Esophagus squamous epithelium (tissue), 5 donors: ENCODE results near the gene OTOF. TPM values are rescaled to one million over a fixed set of nuclear protein-coding genes. Genes with fewer than 3 reads are reported as not detected.

Experiments
- DNase-seq: peaks from one replicate; lab custom pipeline; 2025; lab: John Stamatoyannopoulos, UW
- H3K27ac ChIP-seq, 4 donors: fragments of 200-600 bp; sonication (generic); one replicate each; pipeline ENCODE4 v1.5.1; 2016 to 2019; ENCODE audit warnings: mild to moderate bottlenecking in 1 of 4
- H3K27me3 ChIP-seq, 4 donors: fragments of 200-600 bp; sonication (generic); 1 replicate in 3 of 4; 2 replicates in 1 of 4; pipeline versions ENCODE4 v1.5.1 to v1.6.0; 2017 to 2021; ENCODE audit warnings: antibody characterized with exemption in 1 of 4
- H3K36me3 ChIP-seq, 3 donors: fragments of 200-600 bp; sonication (generic); one replicate each; pipeline ENCODE4 v1.5.1; 2016 to 2019
- H3K4me1 ChIP-seq, 3 donors: fragments of 200-600 bp; sonication (generic); one replicate each; pipeline ENCODE4 v1.5.1; 2017 to 2019
- H3K4me3 ChIP-seq, 4 donors: fragments of 200-600 bp; sonication (generic); 1 replicate in 3 of 4; 2 replicates in 1 of 4; pipeline ENCODE4 v1.5.1; 2016 to 2019; ENCODE audit warnings: mild to moderate bottlenecking in 2 of 4, moderate library complexity in 1 of 4
- H3K9me3 ChIP-seq, 3 donors: fragments of 200-600 bp; sonication (generic); one replicate each; pipeline ENCODE4 v1.5.1; 2016 to 2019
- POLR2A ChIP-seq, 4 donors: fragments of 450-650 bp; IDR thresholded peaks; one replicate each; pipeline ENCODE4 v1.6.1; 2017; ENCODE audit warnings: antibody characterized with exemption in 4 of 4, mild to moderate bottlenecking in 4 of 4, moderate library complexity in 3 of 4
- WGBS, 2 donors: methylation state at CpG; one replicate each; pipeline ENCODE4 v1.1.5; 2018; 5-methylcytosine and 5-hydroxymethylcytosine counted together
- intact Hi-C: fragments of 100-400 bp; cut with DNase I; formaldehyde crosslinking; loops from one replicate; pipeline ENCODE4 v1.15.0; 2022
- total RNA-seq, 4 donors: library from RNA; depleted of rRNA; stranded (reverse); fragments of >200 nt; gene quantifications; one replicate each; pipeline ENCODE4 v1.1.0, GENCODE V29; 2016
- TF ChIP-seq, protein P1 (sequence below), 6 experiments: fragments of 450-650 bp in 4 of 6; fragments of 200-600 bp in 2 of 6; sonication (generic) in 2 of 6; IDR thresholded peaks; one replicate each; pipeline ENCODE4 v1.5.1; 2016 to 2019; ENCODE audit warnings: antibody characterized with exemption in 6 of 6, mild to moderate bottlenecking in 4 of 6, moderate library complexity in 4 of 6
- donor health status: DM: yes; HTN: yes; CAD: no.

OTOF gene
- total RNA-seq, 4 donors from 2014 or later: under 0.01 to 0.56 TPM; not detected in 2

DNA sequence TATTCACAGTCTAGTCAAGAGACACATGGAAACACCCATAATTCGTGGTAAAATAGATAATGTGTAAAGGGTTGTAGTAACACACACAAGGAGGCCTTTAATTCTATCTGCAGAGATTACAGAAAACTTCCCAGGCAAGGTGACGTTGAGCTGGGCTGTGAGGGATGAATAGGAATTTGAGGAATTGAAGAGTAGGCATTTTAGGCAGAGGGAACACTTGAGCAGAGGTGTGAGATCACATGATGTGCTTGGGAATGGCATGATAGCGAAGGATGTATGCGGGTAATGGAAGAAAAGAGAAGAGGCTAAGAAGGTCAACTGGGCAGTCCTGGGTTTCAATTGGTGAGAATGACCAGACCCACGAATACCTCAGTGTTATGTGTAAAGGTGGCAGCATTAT lies 56.0 kb downstream of the OTOF start:
- 77 to 93% methylated on average over 5 of the region's 5 CpGs for WGBS, 2 donors
- intact Hi-C loops: no loop called here
- Histone ChIP-seq H3K9me3 (no peaks in the 10 kb centered on the region), H3K4me1 (no peaks in the 10 kb centered on the region), H3K36me3 (no peaks in the 10 kb centered on the region), H3K27me3 (peaks cover 0 to 3% (median 0%) of the 10 kb centered on the region in 4 donors), H3K4me3 (no peak overlapping the region), H3K27ac (no peak overlapping the region)
- TF ChIP-seq POLR2A (IDR thresholded peaks at IDR 0.05): no peak
- TF ChIP-seq, protein P1, sequence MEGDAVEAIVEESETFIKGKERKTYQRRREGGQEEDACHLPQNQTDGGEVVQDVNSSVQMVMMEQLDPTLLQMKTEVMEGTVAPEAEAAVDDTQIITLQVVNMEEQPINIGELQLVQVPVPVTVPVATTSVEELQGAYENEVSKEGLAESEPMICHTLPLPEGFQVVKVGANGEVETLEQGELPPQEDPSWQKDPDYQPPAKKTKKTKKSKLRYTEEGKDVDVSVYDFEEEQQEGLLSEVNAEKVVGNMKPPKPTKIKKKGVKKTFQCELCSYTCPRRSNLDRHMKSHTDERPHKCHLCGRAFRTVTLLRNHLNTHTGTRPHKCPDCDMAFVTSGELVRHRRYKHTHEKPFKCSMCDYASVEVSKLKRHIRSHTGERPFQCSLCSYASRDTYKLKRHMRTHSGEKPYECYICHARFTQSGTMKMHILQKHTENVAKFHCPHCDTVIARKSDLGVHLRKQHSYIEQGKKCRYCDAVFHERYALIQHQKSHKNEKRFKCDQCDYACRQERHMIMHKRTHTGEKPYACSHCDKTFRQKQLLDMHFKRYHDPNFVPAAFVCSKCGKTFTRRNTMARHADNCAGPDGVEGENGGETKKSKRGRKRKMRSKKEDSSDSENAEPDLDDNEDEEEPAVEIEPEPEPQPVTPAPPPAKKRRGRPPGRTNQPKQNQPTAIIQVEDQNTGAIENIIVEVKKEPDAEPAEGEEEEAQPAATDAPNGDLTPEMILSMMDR (IDR thresholded peaks at IDR 0.05): no peak
- no peak for DNase-seq

DNA sequence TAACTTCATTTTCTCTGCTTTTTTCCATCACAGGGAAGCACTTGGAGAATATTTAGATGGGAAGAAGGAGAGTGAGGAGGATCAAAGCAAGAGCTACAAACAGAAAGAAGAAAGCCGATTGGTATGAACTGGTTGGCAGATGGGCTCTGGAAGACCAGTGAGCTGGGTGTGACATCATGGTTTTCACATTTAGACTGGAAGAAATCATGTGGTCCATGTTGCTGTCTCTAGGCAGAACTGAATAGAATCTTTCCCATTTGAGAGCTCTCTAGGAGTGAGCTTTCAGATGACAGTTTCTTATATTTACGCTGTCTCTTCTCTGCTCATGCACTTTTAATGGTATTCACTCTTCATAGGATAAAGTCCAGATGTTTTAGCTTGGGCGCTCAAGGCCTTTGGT lies 63.6 kb downstream of the OTOF start:
- intact Hi-C loops: no loop called here
- H3K4me3 ChIP-seq: no peak overlapping the region
- no peaks in the 10 kb centered on the region for H3K4me1 ChIP-seq
- H3K36me3 ChIP-seq: no peaks in the 10 kb centered on the region
- 86 to 90% methylated on average over 3 of the region's 3 CpGs for WGBS, 2 donors
- TF ChIP-seq POLR2A (IDR thresholded peaks at IDR 0.05): no peak
- TF ChIP-seq, protein P1 (IDR thresholded peaks at IDR 0.05): no peak
- no peak overlapping the region for H3K27ac ChIP-seq
- DNase-seq: no peak
- H3K27me3 ChIP-seq: peaks cover 0 to 3% (median 0%) of the 10 kb centered on the region in 4 donors
- H3K9me3 ChIP-seq: no peaks in the 10 kb centered on the region

GRCh38 chr2:26412091-26412673 lies 65.7 kb downstream of the OTOF start:
- no peak for DNase-seq
- 30 to 40% methylated on average over 10 of the region's 10 CpGs for WGBS, 2 donors
- peaks cover 0 to 16% (median 0%) of the 10 kb centered on the region in 4 donors for H3K27me3 ChIP-seq
- no peak overlapping the region for H3K27ac ChIP-seq
- H3K4me3 ChIP-seq: peak overlapping the region; percentile 13 to 52 (median 17)
- H3K9me3 ChIP-seq: no peaks in the 10 kb centered on the region
- intact Hi-C loops: no loop called here
- TF ChIP-seq, protein P1 (IDR thresholded peaks at IDR 0.05): no peak
- TF ChIP-seq POLR2A (IDR thresholded peaks at IDR 0.05): no peak
- H3K4me1 ChIP-seq: no peaks in the 10 kb centered on the region
- H3K36me3 ChIP-seq: no peaks in the 10 kb centered on the region

- WGBS, 2 donors: 86 to 92% methylated on average over 6 of the region's 6 CpGs
- peaks cover 0 to 16% (median 0%) of the 10 kb centered on the region in 4 donors for H3K27me3 ChIP-seq
- intact Hi-C loops: no loop called here
- no peaks in the 10 kb centered on the region for H3K9me3 ChIP-seq
- no peak for TF ChIP-seq POLR2A (IDR thresholded peaks at IDR 0.05)
- TF ChIP-seq, protein P1 (IDR thresholded peaks at IDR 0.05): no peak
- H3K27ac ChIP-seq: no peak overlapping the region
- no peaks in the 10 kb centered on the region for H3K36me3 ChIP-seq
- no peaks in the 10 kb centered on the region for H3K4me1 ChIP-seq
- DNase-seq: no peak
- no peak overlapping the region for H3K4me3 ChIP-seq
Measured at GRCh38 chr2:26411419-26411818, 66.5 kb downstream of the OTOF start.

GRCh38 chr2:26410764-26411243 lies 67.1 kb downstream of the OTOF start:
- TF ChIP-seq POLR2A (IDR thresholded peaks at IDR 0.05): no peak
- TF ChIP-seq, protein P1 (IDR thresholded peaks at IDR 0.05): no peak
- no peaks in the 10 kb centered on the region for H3K9me3 ChIP-seq

More at GRCh38 chr2:26410764-26411243, 67.1 kb downstream of the OTOF start:
- H3K27me3 ChIP-seq: peaks cover 0 to 16% (median 0%) of the 10 kb centered on the region in 4 donors
- no peak for DNase-seq
- WGBS, 2 donors: 89 to 96% methylated on average over 2 of the region's 2 CpGs
- no peaks in the 10 kb centered on the region for H3K4me1 ChIP-seq
- H3K36me3 ChIP-seq: no peaks in the 10 kb centered on the region
- no peak overlapping the region for H3K4me3 ChIP-seq
- intact Hi-C loops: no loop called here
- no peak overlapping the region for H3K27ac ChIP-seq
